GM21360 (cell line): Measurements from ENCODE around the gene PRKG1.
"Not testable (repeated sequence)": the region's sequence is repeated elsewhere in the genome, so short reads cannot be mapped to it uniquely, and the experiment has no call there.

ENCODE experiments used
- ATAC-seq: cut with Tn5 transposase; IDR thresholded peaks from one replicate; pipeline ENCODE4 v1.9.1; 2021; ENCODE audit warnings: mild to moderate bottlenecking, moderate library complexity; ENCODE audit not compliant: unreplicated experiment

Gene PRKG1

GRCh38 chr10:51367127-51367526, 292.8 kb downstream of the PRKG1 start:
- no peak for ATAC-seq

GRCh38 chr10:51367694-51368093, 293.4 kb downstream of the PRKG1 start:
- no peak for ATAC-seq

DNA sequence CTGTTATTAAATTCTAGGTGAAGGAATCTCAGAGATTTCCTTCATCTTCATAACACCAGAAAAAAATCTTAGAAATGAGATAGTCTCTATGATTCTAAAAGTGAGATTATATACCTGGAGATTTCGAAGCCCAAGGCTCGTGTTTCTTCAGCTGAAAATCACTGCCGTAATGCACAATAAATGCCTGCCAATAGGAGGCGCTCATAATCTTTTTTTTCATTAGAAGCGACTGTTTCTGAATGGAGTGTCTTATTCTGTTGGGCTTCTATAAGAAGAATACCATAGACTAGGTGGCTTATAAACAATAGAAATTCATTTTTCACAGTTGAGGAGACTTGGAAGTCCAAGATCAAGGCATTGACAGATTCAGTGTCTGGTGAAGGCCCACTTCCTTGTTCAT, 294.7 kb downstream of the PRKG1 start:
- no peak for ATAC-seq

DNA sequence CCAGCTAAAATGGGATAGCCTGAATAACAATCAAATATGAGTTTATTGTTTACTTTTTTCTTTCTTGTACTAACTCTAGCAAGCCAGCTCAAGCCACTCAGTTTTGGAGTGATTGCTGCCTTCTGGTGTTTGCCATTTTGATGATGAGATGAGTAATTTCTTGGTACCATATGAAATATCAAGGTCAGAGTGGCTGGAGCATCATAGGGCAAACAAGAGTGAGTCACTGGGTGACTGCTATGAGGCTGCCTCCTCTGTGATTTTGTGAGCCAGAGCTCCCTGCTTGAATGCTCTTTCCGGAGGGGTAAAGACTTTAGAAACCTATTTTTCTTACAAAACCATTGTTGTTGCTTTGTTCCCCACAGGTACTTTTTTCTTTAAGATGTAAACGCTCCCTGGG, 295.6 kb downstream of the PRKG1 start:
- ATAC-seq: no peak

DNA sequence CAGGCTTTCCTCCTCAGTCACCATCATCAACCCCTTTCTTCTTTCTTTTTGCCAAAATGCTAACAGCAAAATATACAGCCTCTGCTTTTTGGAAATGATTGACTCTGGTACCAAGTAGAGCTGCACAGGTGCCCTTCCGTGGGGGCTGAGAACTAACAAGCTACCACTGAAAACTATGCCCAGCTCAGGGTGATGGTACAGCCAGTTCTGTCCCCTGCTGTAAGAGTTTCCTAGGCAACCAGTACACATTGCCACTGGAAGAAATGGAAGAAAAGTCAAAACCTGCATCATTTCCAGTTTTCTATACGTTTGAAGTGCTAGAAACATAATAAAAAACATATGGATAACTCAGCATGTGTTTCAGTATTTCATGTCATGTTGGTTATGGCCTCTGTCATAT, 297.5 kb downstream of the PRKG1 start:
- ATAC-seq: no peak

DNA sequence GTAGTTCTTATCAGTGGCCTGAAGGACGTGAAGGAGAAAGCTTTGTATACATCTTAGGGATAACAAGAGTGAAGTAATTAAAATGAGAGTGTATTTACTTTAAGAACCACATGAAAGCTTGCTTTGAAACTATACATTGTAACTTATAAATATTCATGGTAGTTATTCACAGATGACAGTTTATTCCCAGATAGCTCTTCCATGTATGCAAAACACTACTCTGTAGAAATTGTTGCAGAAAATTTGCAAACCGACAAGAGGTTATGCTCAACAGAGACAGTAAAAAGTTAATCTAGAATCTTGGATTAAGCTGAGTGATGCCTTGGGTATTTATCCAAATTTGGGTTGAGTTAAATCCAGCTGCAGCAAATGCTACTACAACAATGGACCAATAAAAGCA, 301.5 kb downstream of the PRKG1 start:
- ATAC-seq: no peak

DNA sequence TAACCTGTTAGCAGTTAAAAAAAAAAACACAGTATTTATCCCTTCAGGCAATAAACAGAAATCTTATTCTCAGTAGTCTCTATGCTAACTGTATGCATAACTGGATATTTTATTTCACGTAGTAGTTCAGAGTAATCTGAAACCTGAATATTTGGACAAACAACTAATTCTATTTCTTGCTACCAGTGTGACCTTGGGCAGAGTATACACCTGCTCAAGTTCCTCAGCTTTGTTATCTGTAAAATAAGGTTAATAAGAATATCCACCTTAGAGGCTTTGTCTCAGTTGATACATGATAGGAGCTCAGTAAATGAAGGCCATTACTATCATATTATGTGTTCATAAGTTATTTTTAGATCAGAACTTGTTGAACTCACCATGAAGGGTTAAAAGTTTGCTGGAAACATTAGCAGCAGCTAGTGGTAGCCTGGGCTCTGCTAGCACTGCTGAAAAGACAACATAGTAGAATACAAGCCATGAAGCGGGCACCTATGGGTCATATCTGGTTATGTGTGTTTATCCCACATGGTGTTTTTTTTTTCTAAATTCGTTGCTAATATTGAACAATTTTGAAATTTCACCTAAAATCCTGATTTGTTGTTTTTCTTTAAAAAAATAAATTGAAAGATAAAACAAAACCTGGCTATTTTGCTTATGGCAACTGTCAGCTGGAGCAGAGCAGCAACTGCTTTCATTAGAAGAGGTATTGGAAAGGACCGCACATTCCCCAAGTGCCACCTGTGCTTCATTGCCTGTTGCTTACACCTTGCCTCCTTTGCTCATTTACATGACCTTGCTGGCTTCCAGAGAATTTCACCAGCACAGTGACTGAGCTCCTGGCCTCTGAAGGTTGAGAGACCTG, 303.0 kb downstream of the PRKG1 start:
- no peak for ATAC-seq

DNA sequence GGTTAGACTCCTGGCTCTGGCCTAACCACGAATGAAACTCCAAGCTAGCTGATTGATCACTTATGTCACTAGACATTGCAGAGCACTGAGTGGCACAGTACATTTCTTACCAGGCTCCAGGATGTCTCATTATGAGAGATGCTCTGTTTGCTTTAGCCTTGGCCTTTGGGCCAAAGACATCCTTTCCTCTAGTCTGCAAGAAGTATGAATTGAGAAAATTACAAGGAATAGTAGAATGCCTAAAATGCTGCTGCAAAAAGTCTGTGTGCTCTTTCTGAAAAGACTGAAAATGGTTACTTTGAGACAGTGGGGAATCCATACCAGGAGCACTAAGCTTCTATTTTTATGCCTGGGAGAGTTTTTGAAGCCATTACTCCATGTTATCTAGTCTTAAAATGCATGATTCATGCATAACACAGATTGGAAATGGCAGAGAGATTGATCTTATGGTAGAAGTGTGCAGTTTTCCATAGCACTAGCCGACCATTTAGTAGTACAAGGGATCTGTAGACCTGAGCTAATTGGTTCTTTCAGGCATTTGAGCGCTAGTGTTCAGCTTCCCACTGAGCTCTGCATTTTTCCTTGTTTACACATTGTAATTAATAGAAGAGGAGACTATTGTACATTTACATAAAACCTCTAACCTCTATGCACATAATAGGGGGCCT, 303.8 kb downstream of the PRKG1 start:
- no peak for ATAC-seq

DNA sequence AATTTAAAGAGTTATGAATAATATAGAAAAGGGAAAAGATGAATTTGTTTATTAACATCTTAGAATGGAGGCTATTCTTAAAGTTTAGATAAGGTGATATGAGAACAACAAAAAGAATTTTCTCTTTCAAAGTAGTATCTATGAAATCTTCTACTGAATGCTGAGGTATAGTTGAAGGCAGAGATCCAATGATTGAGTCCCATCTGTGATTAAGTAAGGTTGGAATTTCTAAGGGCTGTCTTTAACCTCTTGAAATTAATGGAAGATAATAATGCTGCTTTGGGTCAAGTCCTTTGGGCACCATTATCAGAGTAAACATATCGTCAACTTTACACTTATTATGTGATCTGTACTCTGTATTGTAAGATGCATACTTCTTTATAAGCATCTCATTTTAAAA, 307.9 kb downstream of the PRKG1 start:
- no peak for ATAC-seq

- no peak for ATAC-seq
These were observed 310.7 kb downstream of the PRKG1 start for GRCh38 chr10:51384971-51385370.

DNA sequence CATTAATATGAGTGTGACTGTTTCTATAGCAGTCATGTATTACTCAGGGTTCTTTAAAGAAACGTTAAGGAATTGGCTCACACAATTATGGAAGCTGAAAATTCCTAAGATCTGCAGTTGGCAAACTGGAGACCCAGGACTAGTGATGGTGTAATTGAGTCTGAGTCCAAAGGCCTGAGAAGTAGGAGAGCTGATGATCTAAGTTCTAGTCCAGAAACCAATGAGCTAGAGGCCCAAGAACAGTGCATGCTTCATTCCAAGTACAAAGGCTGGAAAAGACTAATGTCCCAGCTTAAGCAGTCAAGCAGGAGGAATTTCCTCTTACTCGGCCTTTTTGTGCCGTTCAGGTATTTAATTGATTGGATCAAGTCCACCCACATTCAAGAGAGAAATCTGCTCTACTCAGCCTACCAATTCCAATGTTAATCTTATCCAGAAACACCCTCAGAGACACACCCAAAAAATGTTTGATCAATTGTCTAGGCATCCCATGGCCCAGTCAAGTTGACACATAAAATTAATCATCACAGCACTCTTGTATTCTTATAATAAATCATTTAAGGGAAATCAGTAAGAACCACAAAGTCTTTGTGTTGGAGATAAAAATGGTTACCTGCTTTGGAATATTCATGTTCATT, 312.1 kb downstream of the PRKG1 start:
- no peak for ATAC-seq

- peak; percentile 98 for ATAC-seq
These were observed 315.4 kb downstream of the PRKG1 start for GRCh38 chr10:51389415-51390321.

DNA sequence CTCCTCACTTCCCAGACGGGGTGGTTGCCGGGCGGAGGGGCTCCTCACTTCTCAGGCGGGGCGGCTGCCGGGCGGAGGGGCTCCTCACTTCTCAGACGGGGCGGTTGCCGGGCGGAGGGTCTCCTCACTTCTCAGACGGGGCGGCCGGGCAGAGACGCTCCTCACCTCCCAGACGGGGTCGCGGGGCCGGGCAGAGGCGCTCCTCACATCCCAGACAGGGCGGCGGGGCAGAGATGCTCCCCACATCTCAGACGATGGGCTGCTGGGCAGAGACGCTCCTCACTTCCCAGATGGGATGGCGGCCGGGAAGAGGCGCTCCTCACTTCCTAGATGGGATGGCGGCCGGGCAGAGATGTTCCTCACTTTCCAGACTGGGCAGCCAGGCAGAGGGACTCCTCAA, 318.7 kb downstream of the PRKG1 start:
- ATAC-seq: not testable (repeated sequence)

DNA sequence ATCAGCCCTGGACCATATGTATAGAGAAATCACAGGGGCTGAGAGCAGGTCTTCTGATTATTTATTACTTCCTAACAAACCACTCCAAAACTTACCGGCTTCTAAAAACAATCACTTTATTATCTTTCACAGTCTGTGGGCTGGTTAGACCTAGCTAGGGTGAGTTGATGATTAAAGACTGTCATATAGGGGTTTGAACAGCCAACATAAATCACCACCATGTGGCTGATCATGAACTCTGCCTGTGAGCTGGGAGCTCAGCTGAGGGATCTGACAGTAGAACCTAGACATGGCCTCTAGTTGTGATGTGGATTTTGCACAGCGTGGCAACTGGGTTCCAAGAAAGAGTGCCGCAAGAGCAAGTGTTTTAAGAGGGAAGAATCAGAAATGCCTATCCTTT, 319.8 kb downstream of the PRKG1 start:
- ATAC-seq: no peak

DNA sequence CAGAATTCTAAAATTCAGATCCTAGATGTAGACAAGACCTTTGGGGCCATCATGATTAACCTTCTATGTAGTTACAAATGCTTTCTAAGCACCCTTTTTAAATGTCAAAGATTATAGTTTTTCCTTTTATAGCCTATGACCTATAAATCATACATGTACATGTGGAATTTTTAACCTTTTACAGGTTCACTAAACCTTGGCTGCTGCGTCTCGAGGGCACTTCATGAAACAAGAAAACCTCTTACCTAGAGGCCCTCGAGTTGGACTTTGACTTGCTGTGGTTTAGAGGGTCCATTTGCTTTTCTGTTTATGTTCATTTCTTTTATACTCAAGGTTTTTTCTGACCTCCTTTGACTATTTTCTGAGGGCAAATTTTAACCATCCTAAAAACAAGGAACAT, 323.0 kb downstream of the PRKG1 start:
- ATAC-seq: no peak

DNA sequence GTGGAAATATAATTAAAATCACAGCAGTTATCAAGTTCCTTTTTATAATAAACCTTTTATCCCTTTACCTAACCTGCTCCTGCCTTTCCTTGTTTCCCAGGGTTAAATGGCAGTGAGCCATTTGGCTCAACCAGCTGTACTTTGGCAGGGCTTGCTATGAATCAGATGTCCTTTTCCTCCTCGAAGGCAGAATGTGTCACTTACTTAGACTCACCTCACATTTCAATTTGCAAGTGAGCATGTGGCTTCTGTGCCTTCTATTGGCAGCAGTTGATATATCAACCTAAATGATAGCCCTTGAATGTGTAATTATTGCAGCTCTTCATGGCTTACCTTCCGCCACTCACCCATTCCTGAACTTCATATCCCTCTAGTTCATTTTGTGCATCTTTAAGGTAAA, 323.4 kb downstream of the PRKG1 start:
- no peak for ATAC-seq

- ATAC-seq: no peak
These were observed 325.6 kb downstream of the PRKG1 start for GRCh38 chr10:51399840-51400239.

DNA sequence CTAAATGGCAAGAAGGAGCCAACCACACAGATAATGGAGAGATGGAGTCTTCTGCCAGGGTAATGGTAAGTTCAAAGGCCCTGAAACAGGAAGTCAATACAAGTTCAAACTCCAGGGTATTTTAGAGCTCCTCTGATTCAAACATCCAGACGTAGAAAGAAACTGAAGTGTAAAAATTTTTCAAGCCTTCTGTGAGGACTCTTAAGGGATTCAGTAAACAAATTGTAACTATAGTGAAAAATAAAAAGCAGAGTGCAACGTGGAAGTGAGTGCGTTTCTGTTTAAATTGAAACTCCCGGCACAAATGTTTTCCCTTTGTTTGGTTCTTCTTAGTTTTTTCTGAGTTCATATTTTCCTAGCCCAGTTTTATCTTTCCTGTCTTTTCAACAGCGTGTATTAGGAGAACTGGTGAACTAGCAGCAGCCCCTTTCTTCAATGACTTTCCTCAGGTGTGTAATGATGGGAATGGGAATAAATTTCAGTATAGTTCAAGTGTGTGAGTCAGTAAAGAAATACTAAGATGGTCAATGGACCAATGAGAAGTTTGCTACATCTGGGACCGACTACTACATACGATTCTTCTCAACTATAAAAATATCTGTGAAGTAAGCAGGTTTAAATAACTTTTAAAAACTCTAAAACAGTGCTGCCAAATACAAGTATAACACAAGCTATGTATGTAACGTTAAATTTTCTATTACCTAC, 326.3 kb downstream of the PRKG1 start:
- ATAC-seq: no peak

GRCh38 chr10:51403521-51403920, 329.2 kb downstream of the PRKG1 start:
- no peak for ATAC-seq

GRCh38 chr10:51405580-51406351, 331.5 kb downstream of the PRKG1 start:
- ATAC-seq: no peak
